Measurements from ENCODE around the gene ADH7. TPM values are rescaled to one million over a fixed set of nuclear protein-coding genes. Genes with fewer than 3 reads are reported as not detected.

The ADH7 gene
- total and polyA plus RNA-seq, 2 experiments from 2014 or later, result not detected

- Histone ChIP-seq H3K79me2 (ENCODE audit: insufficient read depth) (no peaks in the 10 kb centered on the region), H3K9me3 (ENCODE audit: low read depth) (no peaks in the 10 kb centered on the region), H3K4me1 (ENCODE audit: insufficient read depth) (no peaks in the 10 kb centered on the region), H2AFZ (no peak overlapping the region), H3K27me3 (replicated peaks; ENCODE audit: insufficient read depth) (no peaks in the 10 kb centered on the region), H3K27ac (no peak overlapping the region), H3F3A (ENCODE audit: insufficient read depth) (no peaks in the 10 kb centered on the region), H3K36me3 (ENCODE audit: low read depth) (no peaks in the 10 kb centered on the region), H4K20me1 (ENCODE audit: insufficient read depth) (no peaks in the 10 kb centered on the region), H3K4me2 (ENCODE audit: unreplicated experiment) (no peak overlapping the region), H3K9me2 (ENCODE audit: insufficient read depth) (no peaks in the 10 kb centered on the region), H3K9ac (no peak overlapping the region), H3K4me3 (no peak overlapping the region)
- 38 to 49% methylated on average over 4 of the region's 4 CpGs for WGBS, 2 experiments (ENCODE audit: low coverage in 1 of 2, low lambda C conversion rate in 2 of 2, missing lambda C conversion rate in 2 of 2)
- in situ Hi-C loops (cut with MboI), result no loop called here
- no peak for DNase-seq
- TF ChIP-seq EZH2phosphoT487 (IDR thresholded peaks at IDR 0.05; ENCODE audit: insufficient read depth, low read depth) (no peak), EZH2 (IDR thresholded peaks at IDR 0.05; ENCODE audit: insufficient read depth, poor library complexity, severe bottlenecking) (no peak)
These were observed 26.7 kb upstream of the ADH7 start for GRCh38 chr4:99461623-99462401.

- Histone ChIP-seq H3F3A (ENCODE audit: insufficient read depth) (no peaks in the 10 kb centered on the region), H3K27me3 (replicated peaks; ENCODE audit: insufficient read depth) (no peaks in the 10 kb centered on the region), H4K20me1 (ENCODE audit: insufficient read depth) (no peaks in the 10 kb centered on the region), H3K9me3 (ENCODE audit: low read depth) (no peaks in the 10 kb centered on the region), H3K9me2 (ENCODE audit: insufficient read depth) (no peaks in the 10 kb centered on the region), H2AFZ (no peak overlapping the region), H3K79me2 (ENCODE audit: insufficient read depth) (no peaks in the 10 kb centered on the region), H3K9ac (no peak overlapping the region), H3K27ac (no peak overlapping the region), H3K36me3 (ENCODE audit: low read depth) (no peaks in the 10 kb centered on the region), H3K4me1 (ENCODE audit: insufficient read depth) (no peaks in the 10 kb centered on the region), H3K4me2 (ENCODE audit: unreplicated experiment) (no peak overlapping the region), H3K4me3 (no peak overlapping the region)
- no peak for TF ChIP-seq EZH2phosphoT487 (IDR thresholded peaks at IDR 0.05; ENCODE audit: insufficient read depth, low read depth)
- no peak for TF ChIP-seq EZH2 (IDR thresholded peaks at IDR 0.05; ENCODE audit: insufficient read depth, poor library complexity, severe bottlenecking)
- DNase-seq, result no peak
- in situ Hi-C loops (cut with MboI), result no loop called here
- WGBS, 2 experiments (ENCODE audit: low coverage in 1 of 2, low lambda C conversion rate in 2 of 2, missing lambda C conversion rate in 2 of 2), result 43 to 56% methylated on average over 5 of the region's 5 CpGs
These were observed 24.5 kb upstream of the ADH7 start for GRCh38 chr4:99459546-99460042.

GRCh38 chr4:99458911-99459447 lies 23.8 kb upstream of the ADH7 start:
- no peak for TF ChIP-seq EZH2 (IDR thresholded peaks at IDR 0.05; ENCODE audit: insufficient read depth, poor library complexity, severe bottlenecking)
- TF ChIP-seq EZH2phosphoT487 (IDR thresholded peaks at IDR 0.05; ENCODE audit: insufficient read depth, low read depth), result no peak
- H3K27ac ChIP-seq, result no peak overlapping the region

DNA sequence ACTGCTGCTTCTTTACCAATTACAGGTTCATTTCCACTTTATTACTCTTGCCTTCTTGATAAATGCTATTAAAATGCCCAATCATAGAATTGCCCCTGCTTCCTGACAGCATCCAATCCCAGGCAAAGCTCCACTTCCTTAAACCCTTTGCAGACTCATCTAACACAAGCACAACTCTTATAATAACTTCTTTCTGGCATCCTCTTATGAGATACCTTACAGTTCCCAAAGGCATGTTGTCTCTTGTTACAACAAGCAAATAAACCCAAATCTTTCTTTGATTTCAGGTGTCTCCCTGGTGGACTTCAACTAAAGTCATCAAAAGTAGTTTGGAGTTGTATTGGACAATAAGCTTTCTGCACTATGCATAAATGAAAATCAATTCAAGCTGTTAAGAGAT lies 22.5 kb upstream of the ADH7 start:
- Histone ChIP-seq H2AFZ (no peak overlapping the region), H3K4me2 (ENCODE audit: unreplicated experiment) (no peak overlapping the region), H3K36me3 (ENCODE audit: low read depth) (no peaks in the 10 kb centered on the region), H3K4me3 (no peak overlapping the region), H3K27me3 (replicated peaks; ENCODE audit: insufficient read depth) (no peaks in the 10 kb centered on the region), H3K9ac (no peak overlapping the region), H3K79me2 (ENCODE audit: insufficient read depth) (no peaks in the 10 kb centered on the region), H4K20me1 (ENCODE audit: insufficient read depth) (no peaks in the 10 kb centered on the region), H3F3A (ENCODE audit: insufficient read depth) (no peaks in the 10 kb centered on the region), H3K27ac (no peak overlapping the region), H3K9me3 (ENCODE audit: low read depth) (no peaks in the 10 kb centered on the region), H3K9me2 (ENCODE audit: insufficient read depth) (no peaks in the 10 kb centered on the region), H3K4me1 (ENCODE audit: insufficient read depth) (no peaks in the 10 kb centered on the region)
- TF ChIP-seq EZH2 (IDR thresholded peaks at IDR 0.05; ENCODE audit: insufficient read depth, poor library complexity, severe bottlenecking), result no peak
- no peak for TF ChIP-seq EZH2phosphoT487 (IDR thresholded peaks at IDR 0.05; ENCODE audit: insufficient read depth, low read depth)
- DNase-seq, result no peak
- in situ Hi-C loops (cut with MboI), result no loop called here

More at GRCh38 chr4:99458911-99459447, 23.8 kb upstream of the ADH7 start:
- Histone ChIP-seq H3K9me2 (ENCODE audit: insufficient read depth) (no peaks in the 10 kb centered on the region), H4K20me1 (ENCODE audit: insufficient read depth) (no peaks in the 10 kb centered on the region), H3K9me3 (ENCODE audit: low read depth) (no peaks in the 10 kb centered on the region), H3F3A (ENCODE audit: insufficient read depth) (no peaks in the 10 kb centered on the region), H2AFZ (no peak overlapping the region), H3K79me2 (ENCODE audit: insufficient read depth) (no peaks in the 10 kb centered on the region), H3K4me2 (ENCODE audit: unreplicated experiment) (no peak overlapping the region), H3K9ac (no peak overlapping the region), H3K4me3 (no peak overlapping the region), H3K27me3 (replicated peaks; ENCODE audit: insufficient read depth) (no peaks in the 10 kb centered on the region), H3K36me3 (ENCODE audit: low read depth) (no peaks in the 10 kb centered on the region), H3K4me1 (ENCODE audit: insufficient read depth) (no peaks in the 10 kb centered on the region)
- WGBS, 2 experiments (ENCODE audit: low coverage in 1 of 2, low lambda C conversion rate in 2 of 2, missing lambda C conversion rate in 2 of 2), result 73 to 77% methylated on average over 6 of the region's 6 CpGs
- in situ Hi-C loops (cut with MboI), result no loop called here
- DNase-seq, result no peak

Data from GM23248 (cell line).